Stomach (tissue), 4 donors: ENCODE data around the gene FBXO38.

Experiments used
- EP300 ChIP-seq: sonication (generic); formaldehyde crosslinking; IDR thresholded peaks from one replicate; pipeline ENCODE4 v1.6.1; 2017; ENCODE audit warnings: antibody characterized with exemption
- POLR2AphosphoS5 ChIP-seq, 3 donors: sonication (generic); formaldehyde crosslinking; IDR thresholded peaks; one replicate each; pipeline ENCODE4 v1.6.1; 2016; ENCODE audit warnings: antibody characterized with exemption in 3 of 3

DNA sequence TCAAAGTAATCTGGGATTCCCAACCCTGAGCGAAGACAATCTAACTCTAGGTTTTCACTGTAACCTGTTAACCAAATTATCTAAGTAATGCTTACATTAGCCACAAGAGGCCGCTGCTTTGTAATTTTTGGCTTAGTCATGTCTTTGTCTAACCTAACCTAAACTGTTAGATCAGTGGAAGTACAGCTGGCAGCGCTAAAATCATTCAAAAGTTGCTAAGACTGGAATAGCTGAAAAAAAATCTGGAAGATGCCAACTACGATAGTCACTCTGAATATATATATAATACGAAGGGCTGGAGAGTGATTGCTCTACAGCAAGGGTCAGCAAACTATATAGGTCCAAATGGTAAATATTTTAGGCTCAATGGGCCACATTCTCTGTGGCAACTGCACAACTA, 60.2 kb downstream of the FBXO38 start:
- TF ChIP-seq POLR2AphosphoS5 (IDR thresholded peaks at IDR 0.05) (no peak), EP300 (no peak)
